Parathyroid adenoma (tissue), 2 donors: Measurements from ENCODE around the gene RAB10.
A peak's percentile ranks its signal among the peaks of the same experiment; 100 is the strongest.

ENCODE experiments used
- H2AFZ ChIP-seq: fragments of 300-600 bp; sonication (generic); one replicate; pipeline ENCODE4 v1.7.0; 2017; ENCODE audit warnings: antibody characterized with exemption, mild to moderate bottlenecking
- H3K27ac ChIP-seq: fragments of 300-600 bp; sonication (generic); one replicate; pipeline ENCODE4 v1.7.0; 2017
- H3K27me3 ChIP-seq: fragments of 300-600 bp; sonication (generic); one replicate; pipeline ENCODE4 v1.7.0; 2017; ENCODE audit warnings: low read length; ENCODE audit not compliant: control insufficient read depth, insufficient read depth
- H3K36me3 ChIP-seq: fragments of 300-600 bp; sonication (generic); one replicate; pipeline ENCODE4 v1.7.0; 2017; ENCODE audit warnings: low read length; ENCODE audit not compliant: control insufficient read depth, insufficient read depth
- H3K4me1 ChIP-seq: fragments of 300-600 bp; sonication (generic); one replicate; pipeline ENCODE4 v1.7.0; 2017; ENCODE audit warnings: control low read depth
- H3K4me2 ChIP-seq: fragments of 300-600 bp; sonication (generic); one replicate; pipeline ENCODE4 v1.7.0; 2017; ENCODE audit warnings: low read length
- H3K4me3 ChIP-seq: fragments of 300-600 bp; sonication (generic); one replicate; pipeline ENCODE4 v1.7.0; 2017; ENCODE audit warnings: low read depth, low read length
- H3K79me2 ChIP-seq: fragments of 300-600 bp; sonication (generic); one replicate; pipeline ENCODE4 v1.7.0; 2017; ENCODE audit warnings: control low read depth
- H3K9ac ChIP-seq: fragments of 300-600 bp; sonication (generic); one replicate; pipeline ENCODE4 v1.7.0; 2017; ENCODE audit warnings: mild to moderate bottlenecking
- H3K9me3 ChIP-seq: fragments of 300-600 bp; sonication (generic); one replicate; pipeline ENCODE4 v1.7.0; 2017; ENCODE audit warnings: low read length; ENCODE audit not compliant: control insufficient read depth
- TF ChIP-seq, protein P1 (sequence below): fragments of 300-600 bp; sonication (generic); IDR thresholded peaks from one replicate; pipeline ENCODE4 v1.7.0; 2017; ENCODE audit warnings: antibody characterized with exemption, mild to moderate bottlenecking
- donor health status: primary hyperparathyroidism.

RAB10 gene

DNA sequence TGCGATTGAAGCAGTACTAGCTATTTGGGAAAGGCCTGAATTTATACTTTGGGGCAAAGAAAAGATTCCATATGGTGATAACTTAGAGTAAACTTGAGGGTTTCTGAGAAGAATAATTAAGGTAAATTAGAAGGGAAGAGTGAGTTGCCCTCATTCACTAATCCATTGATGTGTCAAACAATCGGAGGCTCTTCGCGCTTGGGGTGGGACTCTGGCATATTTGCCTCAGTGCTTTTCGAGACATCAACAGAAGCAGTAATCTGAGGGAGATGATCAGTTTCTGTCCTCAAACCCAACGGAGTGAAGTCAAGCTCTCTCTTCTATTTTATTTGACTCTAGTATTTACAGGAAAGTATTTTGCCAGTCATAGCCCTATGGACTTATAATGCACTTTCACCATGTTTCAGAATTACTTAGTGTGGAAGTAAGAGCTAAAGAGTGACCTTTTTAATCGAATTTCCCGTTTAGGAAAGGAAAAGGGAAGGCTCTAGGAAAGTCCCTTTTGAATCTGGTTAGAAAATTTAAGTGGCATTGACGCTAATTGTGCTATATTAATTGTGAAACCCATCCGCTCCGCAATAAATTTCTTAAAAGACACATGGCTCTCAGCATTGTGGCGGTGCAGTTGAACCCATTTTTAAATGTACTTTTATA, 1.3 kb downstream of the RAB10 start:
- H2AFZ ChIP-seq = peak overlapping the region; percentile 24
- peak overlapping the region; percentile 96 for H3K27ac ChIP-seq
- no peaks in the 10 kb centered on the region for H3K27me3 ChIP-seq
- H3K36me3 ChIP-seq = no peaks in the 10 kb centered on the region
- no peak overlapping the region for H3K9ac ChIP-seq
- H3K4me1 ChIP-seq = peaks cover 7% of the 10 kb centered on the region
- H3K79me2 ChIP-seq = peaks cover 52% of the 10 kb centered on the region
- H3K4me3 ChIP-seq = peak overlapping the region; percentile 93
- no peaks in the 10 kb centered on the region for H3K9me3 ChIP-seq
- peak overlapping the region; percentile 77 for H3K4me2 ChIP-seq
- TF ChIP-seq, protein P1, sequence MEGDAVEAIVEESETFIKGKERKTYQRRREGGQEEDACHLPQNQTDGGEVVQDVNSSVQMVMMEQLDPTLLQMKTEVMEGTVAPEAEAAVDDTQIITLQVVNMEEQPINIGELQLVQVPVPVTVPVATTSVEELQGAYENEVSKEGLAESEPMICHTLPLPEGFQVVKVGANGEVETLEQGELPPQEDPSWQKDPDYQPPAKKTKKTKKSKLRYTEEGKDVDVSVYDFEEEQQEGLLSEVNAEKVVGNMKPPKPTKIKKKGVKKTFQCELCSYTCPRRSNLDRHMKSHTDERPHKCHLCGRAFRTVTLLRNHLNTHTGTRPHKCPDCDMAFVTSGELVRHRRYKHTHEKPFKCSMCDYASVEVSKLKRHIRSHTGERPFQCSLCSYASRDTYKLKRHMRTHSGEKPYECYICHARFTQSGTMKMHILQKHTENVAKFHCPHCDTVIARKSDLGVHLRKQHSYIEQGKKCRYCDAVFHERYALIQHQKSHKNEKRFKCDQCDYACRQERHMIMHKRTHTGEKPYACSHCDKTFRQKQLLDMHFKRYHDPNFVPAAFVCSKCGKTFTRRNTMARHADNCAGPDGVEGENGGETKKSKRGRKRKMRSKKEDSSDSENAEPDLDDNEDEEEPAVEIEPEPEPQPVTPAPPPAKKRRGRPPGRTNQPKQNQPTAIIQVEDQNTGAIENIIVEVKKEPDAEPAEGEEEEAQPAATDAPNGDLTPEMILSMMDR = no peak

DNA sequence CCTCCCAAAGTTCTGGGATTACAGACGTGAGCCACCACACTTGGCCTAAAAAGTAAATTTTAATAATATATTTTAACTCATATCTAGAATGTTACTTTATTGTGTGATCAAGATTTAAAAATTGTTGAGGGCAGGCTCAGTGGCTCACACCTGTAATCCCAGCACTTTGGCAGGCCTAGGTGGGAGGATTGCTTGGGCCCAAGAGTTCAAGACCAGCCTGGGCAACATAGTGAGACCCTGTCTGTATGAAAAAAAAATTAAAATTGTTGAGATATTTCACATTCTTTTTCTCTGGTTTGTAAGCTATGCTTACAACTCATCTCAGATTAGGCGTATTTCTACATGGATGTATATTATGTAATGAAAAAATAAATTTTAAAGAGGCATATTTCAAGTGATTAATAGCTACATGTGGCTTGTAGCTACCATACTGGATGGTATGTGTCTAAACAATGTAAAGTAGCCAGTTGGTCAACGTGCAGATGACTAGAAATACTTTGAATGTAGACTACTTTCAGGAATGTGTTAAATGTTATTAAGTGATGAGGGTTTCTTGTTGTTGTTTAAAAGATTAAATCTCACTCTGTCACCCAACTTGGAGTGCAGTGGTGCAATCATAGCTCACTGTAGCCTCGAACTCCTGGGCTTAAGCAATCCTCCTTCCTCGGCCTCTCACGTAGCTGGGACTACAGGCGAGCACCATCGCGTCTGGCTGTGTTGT, 5.9 kb downstream of the RAB10 start:
- H2AFZ ChIP-seq = no peak overlapping the region
- no peak overlapping the region for H3K27ac ChIP-seq
- H3K9ac ChIP-seq = no peak overlapping the region
- TF ChIP-seq, protein P1 = no peak
- no peak overlapping the region for H3K4me3 ChIP-seq
- no peaks in the 10 kb centered on the region for H3K9me3 ChIP-seq
- H3K36me3 ChIP-seq = no peaks in the 10 kb centered on the region
- peaks cover 16% of the 10 kb centered on the region for H3K4me1 ChIP-seq
- no peaks in the 10 kb centered on the region for H3K27me3 ChIP-seq
- H3K79me2 ChIP-seq = peaks cover 90% of the 10 kb centered on the region
- no peak overlapping the region for H3K4me2 ChIP-seq

DNA sequence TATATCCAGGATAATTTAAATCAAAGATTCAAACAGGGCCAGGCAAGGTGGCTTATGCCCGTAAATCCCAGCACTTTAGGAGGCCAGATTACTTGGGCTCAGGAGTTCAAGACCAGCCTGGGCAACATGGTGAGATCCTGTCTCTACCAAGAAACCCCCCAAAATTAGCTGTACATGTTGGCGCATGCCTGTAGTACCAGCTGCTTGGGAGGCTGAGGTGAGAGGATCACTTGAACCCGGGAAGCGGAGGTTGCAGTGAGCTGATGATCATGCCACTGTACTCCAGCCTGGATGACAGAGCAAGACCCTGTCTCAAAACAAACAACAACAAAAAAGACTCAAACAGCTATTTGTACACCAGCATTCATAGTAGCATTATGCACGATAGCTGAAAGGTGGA, 9.2 kb downstream of the RAB10 start:
- peaks cover 66% of the 10 kb centered on the region for H3K79me2 ChIP-seq
- no peaks in the 10 kb centered on the region for H3K36me3 ChIP-seq
- H3K27ac ChIP-seq = no peak overlapping the region
- H3K9ac ChIP-seq = no peak overlapping the region
- no peaks in the 10 kb centered on the region for H3K9me3 ChIP-seq
- no peak overlapping the region for H3K4me2 ChIP-seq
- H3K4me1 ChIP-seq = peaks cover 9% of the 10 kb centered on the region
- H3K27me3 ChIP-seq = no peaks in the 10 kb centered on the region
- no peak overlapping the region for H2AFZ ChIP-seq
- TF ChIP-seq, protein P1 = no peak
- no peak overlapping the region for H3K4me3 ChIP-seq

DNA sequence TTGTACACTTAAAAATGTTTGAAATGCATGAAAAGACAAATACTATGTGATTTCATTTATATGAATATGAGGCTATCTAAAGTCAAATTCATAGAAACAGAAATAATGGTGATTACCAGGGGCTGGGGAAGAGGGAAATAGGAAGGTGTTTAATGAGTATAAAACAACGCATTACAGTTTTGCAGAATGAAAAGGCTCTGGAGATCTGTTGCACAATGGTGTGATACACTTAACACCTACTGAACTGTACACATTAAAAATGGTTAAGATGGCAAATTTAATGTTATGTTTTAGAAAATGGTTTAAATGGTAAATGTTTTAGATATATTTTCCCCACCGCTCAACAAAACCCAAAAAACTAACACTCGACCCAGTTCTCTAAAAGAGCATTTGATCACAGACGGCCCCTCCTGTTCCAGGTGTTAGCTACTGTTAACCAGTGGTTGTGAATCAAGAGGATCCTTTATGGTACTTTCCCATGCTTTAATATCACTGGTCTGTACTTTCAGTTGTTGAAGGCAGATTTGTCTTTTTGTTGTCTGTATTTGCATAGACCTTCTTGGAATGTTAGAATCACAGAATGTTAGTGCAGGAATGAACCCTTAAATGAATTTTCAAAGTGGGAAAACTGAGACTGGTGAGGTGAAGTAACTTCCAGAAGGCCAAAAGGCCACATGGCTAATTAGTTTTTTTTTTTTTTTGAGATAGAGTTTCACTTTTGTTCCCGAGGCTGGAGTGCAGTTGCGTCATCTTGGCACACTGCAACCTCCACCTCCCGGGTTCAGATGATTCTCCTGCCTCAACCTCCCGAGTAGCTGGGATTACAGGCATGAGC, 10.2 kb downstream of the RAB10 start:
- Histone ChIP-seq H2AFZ (no peak overlapping the region), H3K27ac (no peak overlapping the region), H3K79me2 (peaks cover 63% of the 10 kb centered on the region), H3K4me2 (peak overlapping the region; percentile 17), H3K4me3 (no peak overlapping the region), H3K4me1 (peaks cover 9% of the 10 kb centered on the region), H3K36me3 (no peaks in the 10 kb centered on the region), H3K27me3 (no peaks in the 10 kb centered on the region), H3K9ac (no peak overlapping the region), H3K9me3 (no peaks in the 10 kb centered on the region)
- TF ChIP-seq, protein P1 = no peak
